Activated CD4-positive, alpha-beta memory T cell treated with anti-CD3 and anti-CD28 coated beads, Interleukin-2, amount 10 ng/mL, durations not matched to agents 7 days and 5 days (primary cell): ENCODE data around the gene KCNJ6. TPM values are rescaled to one million over a fixed set of nuclear protein-coding genes. Genes with fewer than 3 reads are reported as not detected.

Source experiments
- CTCF ChIA-PET: fragments of 350-600 bp; sonication (Branson Sonifier 250); formaldehyde crosslinking; loops from one replicate; lab custom pipeline; 2021; ENCODE audit warnings: antibody characterized with exemption, inconsistent platforms; lab: Charles Lee
- POLR2A ChIA-PET: fragments of 350-600 bp; sonication (Branson Sonifier 250); formaldehyde crosslinking; loops from one replicate; lab custom pipeline; 2021; ENCODE audit warnings: antibody characterized with exemption; lab: Charles Lee
- DNase-seq: peaks from one replicate; pipeline ENCODE4 v3.0.0-alpha.2; 2020
- H3K27ac Mint-ChIP-seq: one replicate; pipeline ENCODE4 v1.8.0; 2021; ENCODE audit warnings: mild to moderate bottlenecking, mixed read lengths
- H3K27me3 Mint-ChIP-seq: one replicate; pipeline ENCODE4 v1.8.0; 2021; ENCODE audit warnings: mixed read lengths
- H3K36me3 Mint-ChIP-seq: one replicate; pipeline ENCODE4 v1.8.0; 2021; ENCODE audit warnings: low read depth, mixed read lengths
- H3K4me1 Mint-ChIP-seq: one replicate; pipeline ENCODE4 v1.8.0; 2021; ENCODE audit warnings: mixed read lengths
- H3K4me3 Mint-ChIP-seq: one replicate; pipeline ENCODE4 v1.8.0; 2021; ENCODE audit warnings: mild to moderate bottlenecking, mixed read lengths
- H3K9me3 Mint-ChIP-seq: one replicate; pipeline ENCODE4 v1.8.0; 2021; ENCODE audit warnings: mixed read lengths
- total RNA-seq, 2 experiments: library from RNA; stranded (reverse); gene quantifications; one replicate each; pipeline ENCODE4 v1.2.3, GENCODE V29; 2021

KCNJ6 gene
- total RNA-seq, 2 experiments from 2014 or later = not detected

DNA sequence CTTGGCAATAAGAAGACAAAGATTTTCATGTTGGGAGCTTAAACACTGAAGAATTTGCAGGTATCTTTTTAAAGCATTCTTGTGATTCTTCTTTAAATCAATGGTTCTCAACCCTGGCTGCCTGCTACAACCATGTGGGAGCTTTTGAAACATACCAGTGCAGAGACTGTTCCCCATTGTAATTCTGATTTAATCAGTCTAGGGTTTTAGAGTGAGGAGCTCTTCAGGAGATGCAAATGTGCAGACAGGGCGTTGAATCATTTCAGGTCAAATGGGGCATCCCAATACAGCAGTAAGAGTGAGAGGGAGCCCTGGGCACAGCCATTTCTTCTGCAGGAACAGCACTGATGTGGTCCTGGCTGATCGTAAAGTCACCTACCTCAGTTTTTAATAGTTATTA, 24.3 kb downstream of the KCNJ6 start:
- Mint-ChIP-seq H3K9me3 (peaks cover 3% of the 10 kb centered on the region), H3K4me3 (no peak overlapping the region), H3K36me3 (no peaks in the 10 kb centered on the region), H3K4me1 (no peaks in the 10 kb centered on the region), H3K27ac (no peak overlapping the region), H3K27me3 (no peaks in the 10 kb centered on the region)
- POLR2A ChIA-PET = no interaction called here
- DNase-seq = no peak
- CTCF ChIA-PET = no interaction called here

DNA sequence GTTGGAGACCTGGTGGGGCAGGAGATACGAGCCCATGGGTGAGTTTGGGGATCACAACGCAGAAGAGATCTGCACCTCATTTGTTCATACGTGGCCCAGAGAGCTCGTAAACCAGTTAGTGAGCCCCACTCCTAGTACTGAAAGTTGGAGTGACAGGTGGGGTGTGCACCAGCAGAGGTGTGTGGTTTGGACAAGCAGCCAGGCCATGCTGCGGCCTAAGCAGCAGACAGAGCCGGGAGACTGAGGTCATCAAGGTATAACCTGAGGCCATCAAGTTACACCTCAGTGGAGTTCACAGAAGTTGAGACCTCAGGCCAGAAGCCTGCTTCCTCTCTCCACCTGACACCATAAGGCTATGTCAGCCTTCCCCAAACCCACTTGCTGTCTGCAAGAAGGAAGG, 27.6 kb downstream of the KCNJ6 start:
- H3K4me3 Mint-ChIP-seq = no peak overlapping the region
- ChIA-PET POLR2A (interaction anchor here (1.0 kb wide), 1 partner anchor 10 kb away, joined by 3 read pairs; no protein-coding TSS in a partner anchor), CTCF (no interaction called here)
- H3K9me3 Mint-ChIP-seq = peaks cover 3% of the 10 kb centered on the region
- DNase-seq = no peak
- no peaks in the 10 kb centered on the region for H3K4me1 Mint-ChIP-seq
- no peaks in the 10 kb centered on the region for H3K27me3 Mint-ChIP-seq
- no peak overlapping the region for H3K27ac Mint-ChIP-seq
- no peaks in the 10 kb centered on the region for H3K36me3 Mint-ChIP-seq

DNA sequence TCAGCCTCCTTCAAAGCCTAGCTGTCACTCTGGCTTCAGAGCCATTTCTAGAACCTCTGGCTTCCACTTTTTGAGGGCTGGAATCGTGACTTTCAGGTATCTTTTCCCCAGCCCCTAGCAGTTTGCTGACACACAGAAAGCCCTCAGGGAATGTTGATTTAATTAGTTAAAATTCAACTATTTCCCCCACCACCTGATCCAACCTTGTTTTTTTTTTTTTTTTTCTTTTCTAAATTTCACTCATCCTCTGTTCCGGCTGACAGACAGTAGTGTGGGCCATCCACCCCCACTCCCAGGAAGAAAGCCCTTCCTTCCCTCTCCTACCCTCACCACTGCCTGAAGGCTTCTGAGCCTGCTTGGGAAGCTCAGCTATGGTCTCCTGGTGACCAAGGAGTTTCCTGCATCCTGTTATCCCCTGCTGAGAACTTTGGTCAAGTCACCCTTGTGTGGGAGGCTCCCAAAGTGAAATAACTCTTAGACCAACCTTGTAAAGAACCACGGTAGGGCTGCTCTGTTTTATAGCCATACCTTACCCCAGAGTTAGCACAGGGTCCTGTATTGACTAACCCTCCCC, 29.4 kb downstream of the KCNJ6 start:
- no peak overlapping the region for H3K4me3 Mint-ChIP-seq
- peaks cover 3% of the 10 kb centered on the region for H3K9me3 Mint-ChIP-seq
- POLR2A ChIA-PET = no interaction called here

DNA sequence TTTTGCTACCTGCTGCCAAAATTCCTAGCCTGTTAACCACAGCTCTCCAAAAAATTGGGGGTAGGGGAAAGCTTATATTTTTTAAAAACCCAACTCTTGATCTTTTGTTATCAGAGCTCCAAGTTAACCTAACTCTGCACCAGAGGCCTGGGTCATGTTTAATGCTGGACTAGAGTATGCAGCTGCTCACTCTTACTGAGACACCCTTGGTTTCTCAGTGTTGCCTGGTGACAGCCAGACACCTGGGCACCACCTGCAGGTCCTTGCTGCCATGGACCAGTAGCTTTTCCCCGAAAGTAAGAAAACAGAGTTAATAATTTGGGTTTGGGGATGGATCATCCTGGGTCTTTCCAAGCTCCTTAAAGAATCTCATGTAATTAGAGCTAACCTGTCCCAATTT, 30.1 kb downstream of the KCNJ6 start:
- H3K9me3 Mint-ChIP-seq = peaks cover 3% of the 10 kb centered on the region
- no peaks in the 10 kb centered on the region for H3K4me1 Mint-ChIP-seq
- no peaks in the 10 kb centered on the region for H3K27me3 Mint-ChIP-seq
- CTCF ChIA-PET = no interaction called here
- H3K4me3 Mint-ChIP-seq = no peak overlapping the region
- H3K36me3 Mint-ChIP-seq = no peaks in the 10 kb centered on the region
- POLR2A ChIA-PET = no interaction called here
- no peak for DNase-seq
- no peak overlapping the region for H3K27ac Mint-ChIP-seq

More for the DNA sequence above, 29.4 kb downstream of the KCNJ6 start:
- Mint-ChIP-seq H3K27ac (no peak overlapping the region), H3K36me3 (no peaks in the 10 kb centered on the region), H3K27me3 (no peaks in the 10 kb centered on the region), H3K4me1 (no peaks in the 10 kb centered on the region)
- DNase-seq = no peak
- CTCF ChIA-PET = no interaction called here

DNA sequence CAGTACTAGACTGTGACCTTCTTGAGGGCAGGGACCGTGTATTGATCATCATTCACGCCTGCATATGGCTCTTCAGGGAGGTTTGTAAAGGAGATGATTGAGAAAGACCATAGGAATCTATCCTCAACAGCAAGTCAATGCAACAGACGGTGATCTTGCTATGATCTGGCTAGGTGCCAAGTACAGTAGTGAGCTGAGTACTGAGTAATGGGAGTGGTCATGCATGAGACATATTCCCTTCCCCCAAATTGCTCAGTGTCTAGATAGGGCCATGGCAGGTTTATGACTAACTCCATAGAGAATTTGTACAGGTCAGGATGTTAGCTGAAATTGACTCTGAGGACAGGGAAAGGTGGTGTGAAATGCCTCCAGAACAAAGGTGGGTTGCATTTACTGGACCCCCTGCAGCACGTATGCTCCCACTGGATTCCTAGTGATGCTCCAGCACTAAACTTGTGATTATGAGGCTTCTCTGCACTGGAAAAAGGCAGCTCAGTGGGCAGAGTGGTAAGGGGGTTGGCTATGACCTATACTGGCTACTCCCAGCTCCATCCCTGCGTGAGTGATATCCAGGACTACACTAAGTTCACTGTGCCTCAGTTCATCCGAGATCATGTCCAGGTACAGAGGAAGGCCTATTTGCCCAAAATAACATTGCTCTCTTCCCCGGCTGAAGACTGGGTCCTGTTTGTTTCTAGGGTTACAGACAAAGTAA, 37.2 kb downstream of the KCNJ6 start:
- CTCF ChIA-PET = interaction anchor here (0.6 kb wide), 1 partner anchor 240 kb away, joined by 4 read pairs; no protein-coding TSS in a partner anchor
- no peaks in the 10 kb centered on the region for H3K4me1 Mint-ChIP-seq
- H3K9me3 Mint-ChIP-seq = no peaks in the 10 kb centered on the region
- H3K27me3 Mint-ChIP-seq = no peaks in the 10 kb centered on the region
- H3K36me3 Mint-ChIP-seq = no peaks in the 10 kb centered on the region
- no peak overlapping the region for H3K27ac Mint-ChIP-seq
- no peak for DNase-seq
- H3K4me3 Mint-ChIP-seq = no peak overlapping the region
- POLR2A ChIA-PET = no interaction called here

DNA sequence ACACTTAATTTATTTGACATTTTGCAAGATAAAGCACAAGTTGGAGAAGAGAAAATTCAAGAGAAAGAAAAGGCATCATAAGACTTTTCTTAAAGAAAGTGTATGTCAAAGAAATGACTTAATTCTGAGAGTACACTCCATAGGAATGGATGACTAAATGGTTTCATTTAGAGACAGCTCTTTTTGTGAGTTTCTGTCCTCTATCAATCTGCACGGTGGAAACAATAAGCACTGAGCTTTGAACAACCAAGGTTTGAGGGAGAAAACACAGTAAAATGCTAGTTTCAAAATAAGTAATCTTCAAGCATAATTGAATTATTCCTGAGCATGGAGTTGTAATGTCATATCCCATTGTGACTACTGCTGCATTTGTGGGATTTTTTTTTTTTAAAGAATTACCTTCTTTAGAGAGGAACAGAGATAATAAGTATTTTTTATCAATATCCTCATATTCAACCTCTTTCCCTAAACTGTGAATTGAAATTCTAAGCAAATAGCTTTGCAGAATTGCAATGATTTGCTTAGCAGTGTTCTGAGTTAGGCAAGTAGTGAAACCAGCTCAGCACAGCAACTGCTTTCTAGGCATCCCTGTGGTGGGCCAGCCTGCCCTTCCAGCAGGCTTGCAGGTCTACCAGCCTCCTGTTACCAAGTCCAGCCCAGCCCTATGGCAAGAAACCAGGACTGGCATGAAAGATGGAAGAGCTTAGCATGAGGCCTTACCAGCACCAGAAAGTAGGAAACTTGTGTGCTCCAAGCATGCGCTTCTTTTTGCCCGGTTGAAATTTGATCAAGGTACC, 38.2 kb downstream of the KCNJ6 start:
- DNase-seq = no peak
- ChIA-PET POLR2A (no interaction called here), CTCF (no interaction called here)
- Mint-ChIP-seq H3K36me3 (no peaks in the 10 kb centered on the region), H3K4me3 (no peak overlapping the region), H3K27ac (no peak overlapping the region), H3K4me1 (no peaks in the 10 kb centered on the region), H3K9me3 (no peaks in the 10 kb centered on the region), H3K27me3 (no peaks in the 10 kb centered on the region)

DNA sequence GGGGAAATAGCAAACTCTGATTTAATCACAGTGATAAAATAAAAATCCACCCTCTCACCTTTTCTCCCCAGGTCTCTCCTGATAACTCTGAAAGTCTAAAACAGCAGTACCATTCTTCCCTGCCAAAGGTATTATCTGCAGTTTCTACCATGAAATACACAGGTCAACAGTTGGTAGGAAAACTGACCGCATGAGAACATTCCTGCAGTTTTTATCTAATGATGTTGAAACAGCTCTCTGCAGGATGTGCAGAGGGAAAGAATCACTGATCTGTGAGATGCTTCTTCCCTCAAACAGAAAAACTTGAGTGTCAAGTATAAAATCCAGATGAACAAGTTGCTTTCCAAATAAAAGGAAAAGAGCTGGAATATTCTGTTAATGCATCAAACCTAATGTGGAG, 39.1 kb downstream of the KCNJ6 start:
- no peak for DNase-seq
- no peak overlapping the region for H3K4me3 Mint-ChIP-seq
- H3K27me3 Mint-ChIP-seq = no peaks in the 10 kb centered on the region
- no peak overlapping the region for H3K27ac Mint-ChIP-seq
- POLR2A ChIA-PET = no interaction called here
- no peaks in the 10 kb centered on the region for H3K4me1 Mint-ChIP-seq
- no peaks in the 10 kb centered on the region for H3K9me3 Mint-ChIP-seq
- H3K36me3 Mint-ChIP-seq = no peaks in the 10 kb centered on the region
- CTCF ChIA-PET = no interaction called here

DNA sequence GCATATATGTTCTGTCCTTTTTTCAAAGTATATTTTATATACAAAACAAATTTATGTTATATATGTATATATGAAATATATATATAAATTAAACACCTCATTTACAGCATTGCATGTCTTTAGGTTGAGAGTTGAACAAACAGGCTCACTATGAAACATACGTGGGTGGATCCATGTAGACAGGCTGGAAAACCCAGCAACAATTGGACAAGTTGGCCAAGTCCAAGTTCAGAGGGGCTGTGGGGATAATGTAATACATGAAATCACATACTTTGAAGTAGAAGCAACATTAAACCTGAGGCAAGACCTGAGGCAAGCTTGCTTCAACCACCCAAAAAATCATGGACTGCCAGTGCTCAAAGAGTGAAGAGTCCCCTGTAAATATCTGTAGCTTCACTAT, 39.7 kb downstream of the KCNJ6 start:
- H3K36me3 Mint-ChIP-seq = no peaks in the 10 kb centered on the region
- ChIA-PET CTCF (no interaction called here), POLR2A (no interaction called here)
- H3K4me1 Mint-ChIP-seq = no peaks in the 10 kb centered on the region
- DNase-seq = no peak
- H3K27me3 Mint-ChIP-seq = no peaks in the 10 kb centered on the region
- no peaks in the 10 kb centered on the region for H3K9me3 Mint-ChIP-seq
- no peak overlapping the region for H3K27ac Mint-ChIP-seq
- H3K4me3 Mint-ChIP-seq = no peak overlapping the region

DNA sequence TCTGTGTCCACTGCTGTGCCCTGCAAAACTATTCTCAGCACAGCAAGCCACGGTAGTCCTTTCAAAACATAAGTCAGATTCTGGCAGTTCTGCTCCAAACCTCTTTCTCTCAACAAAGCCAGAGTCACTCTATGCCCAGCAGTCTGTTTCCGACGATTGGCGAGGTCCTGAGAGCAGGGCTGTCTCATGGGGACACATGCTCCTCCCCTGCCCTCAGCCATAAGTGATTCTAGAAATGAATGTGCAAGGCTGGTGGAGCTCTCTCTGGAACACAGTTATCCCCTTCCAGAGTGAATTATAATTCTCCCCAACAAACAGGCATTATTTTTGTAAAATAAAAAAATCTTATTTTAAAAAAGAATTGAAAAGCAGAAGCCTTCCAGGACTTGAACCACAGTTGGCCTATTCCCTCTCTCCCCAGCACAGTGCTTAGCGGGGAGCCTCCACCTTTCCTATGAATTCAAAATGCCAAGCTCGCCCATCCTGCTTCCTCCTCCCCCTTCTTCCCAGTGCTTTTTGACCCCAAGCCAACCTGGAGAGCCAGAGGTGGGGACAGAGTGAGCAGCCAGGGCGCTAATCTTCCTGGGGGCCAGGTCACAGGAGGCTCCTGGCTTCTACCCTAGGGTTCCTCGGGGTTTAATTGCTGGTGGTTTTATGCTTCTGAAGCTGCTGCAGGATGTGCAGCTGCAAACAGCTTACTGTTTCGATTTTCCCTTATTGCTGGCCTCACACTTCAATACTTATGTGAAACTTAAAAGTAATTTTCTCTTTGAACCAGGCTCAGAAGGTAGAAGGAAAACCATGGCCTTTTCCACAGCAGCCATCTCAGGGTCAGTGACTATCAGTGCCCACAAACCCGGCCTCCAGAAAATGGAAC, 41.1 kb downstream of the KCNJ6 start:
- no peak overlapping the region for H3K4me3 Mint-ChIP-seq
- no peak overlapping the region for H3K27ac Mint-ChIP-seq
- ChIA-PET CTCF (no interaction called here), POLR2A (no interaction called here)
- no peaks in the 10 kb centered on the region for H3K9me3 Mint-ChIP-seq
- H3K4me1 Mint-ChIP-seq = no peaks in the 10 kb centered on the region
- no peaks in the 10 kb centered on the region for H3K36me3 Mint-ChIP-seq
- no peak for DNase-seq
- H3K27me3 Mint-ChIP-seq = no peaks in the 10 kb centered on the region

DNA sequence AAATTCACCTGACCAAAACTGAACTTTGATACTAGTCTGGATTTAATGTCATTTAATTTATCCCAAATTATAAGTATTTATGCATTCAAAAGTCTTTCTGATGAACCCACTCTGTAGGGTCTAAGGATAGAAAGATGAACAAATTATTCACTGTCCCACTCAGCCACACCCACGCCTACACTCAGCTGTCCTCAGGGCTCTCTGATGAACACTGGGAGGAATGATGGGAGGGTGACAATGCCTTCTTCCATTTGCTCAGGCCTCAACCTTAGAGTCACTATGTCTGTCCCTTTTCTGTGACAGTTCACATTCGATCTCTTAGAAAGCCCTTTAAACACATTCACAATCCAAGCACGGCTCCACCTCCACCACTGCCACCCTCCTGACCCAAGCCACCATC, 41.8 kb downstream of the KCNJ6 start:
- Mint-ChIP-seq H3K9me3 (no peaks in the 10 kb centered on the region), H3K4me3 (no peak overlapping the region), H3K36me3 (no peaks in the 10 kb centered on the region), H3K4me1 (no peaks in the 10 kb centered on the region), H3K27me3 (no peaks in the 10 kb centered on the region), H3K27ac (no peak overlapping the region)
- no peak for DNase-seq
- ChIA-PET POLR2A (no interaction called here), CTCF (no interaction called here)

DNA sequence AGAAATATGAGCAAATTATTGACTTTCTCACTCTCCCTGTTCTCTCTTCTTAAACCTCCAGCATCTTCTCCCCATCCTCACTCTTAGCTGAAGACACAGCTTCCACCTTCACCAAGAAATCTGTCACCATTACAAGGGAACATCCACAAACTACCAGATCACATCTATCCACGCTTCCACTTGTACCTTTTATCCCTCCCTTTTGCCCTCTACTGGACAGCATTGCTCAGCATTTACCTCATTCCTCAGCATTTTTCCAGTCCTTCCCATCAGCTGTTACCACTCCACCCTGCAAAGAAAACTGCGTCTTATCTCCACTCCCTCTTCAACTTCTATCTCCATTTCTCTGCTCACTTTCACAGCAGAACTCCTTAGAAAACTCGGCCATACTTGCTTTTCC, 42.6 kb downstream of the KCNJ6 start:
- ChIA-PET POLR2A (no interaction called here), CTCF (no interaction called here)
- no peaks in the 10 kb centered on the region for H3K4me1 Mint-ChIP-seq
- no peak overlapping the region for H3K27ac Mint-ChIP-seq
- H3K36me3 Mint-ChIP-seq = no peaks in the 10 kb centered on the region
- DNase-seq = no peak
- H3K27me3 Mint-ChIP-seq = no peaks in the 10 kb centered on the region
- no peak overlapping the region for H3K4me3 Mint-ChIP-seq
- H3K9me3 Mint-ChIP-seq = no peaks in the 10 kb centered on the region

DNA sequence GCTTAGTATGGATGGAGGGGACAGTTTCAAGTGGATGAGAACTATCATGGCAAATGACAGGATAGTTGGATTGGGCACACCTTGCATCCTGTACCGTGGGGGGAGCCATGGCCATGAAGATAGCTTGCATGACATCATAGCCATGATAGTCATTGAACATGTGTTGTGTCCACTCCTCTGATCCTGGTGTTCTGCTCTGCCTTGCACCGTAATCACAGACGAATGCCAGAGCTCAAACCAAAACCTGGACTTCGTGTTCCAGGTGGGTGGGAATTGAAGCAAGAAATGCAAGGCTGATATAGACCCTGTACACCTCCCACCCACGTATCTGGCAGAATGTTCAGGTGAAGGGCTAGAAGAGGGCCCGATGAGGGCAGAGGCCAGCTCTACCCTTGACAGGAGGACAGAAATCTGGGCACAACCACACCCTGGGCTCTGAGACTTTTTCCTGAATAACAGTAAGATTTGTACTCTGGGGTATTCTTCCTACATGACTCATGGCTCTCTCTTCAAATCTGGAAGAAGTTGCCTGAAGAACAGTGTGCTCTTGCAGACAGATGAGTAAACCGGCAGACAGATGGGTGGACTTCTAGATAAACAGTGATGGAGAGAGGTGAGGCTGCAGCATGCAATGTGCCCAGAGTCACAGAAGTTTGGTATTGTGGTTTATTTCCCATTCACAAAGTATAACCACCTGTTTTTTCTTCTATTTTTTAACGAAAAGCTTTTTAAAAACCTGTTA, 45.0 kb downstream of the KCNJ6 start:
- H3K36me3 Mint-ChIP-seq = no peaks in the 10 kb centered on the region
- DNase-seq = no peak
- no peaks in the 10 kb centered on the region for H3K4me1 Mint-ChIP-seq
- no peaks in the 10 kb centered on the region for H3K9me3 Mint-ChIP-seq
- no peaks in the 10 kb centered on the region for H3K27me3 Mint-ChIP-seq
- POLR2A ChIA-PET = no interaction called here
- H3K4me3 Mint-ChIP-seq = no peak overlapping the region
- no peak overlapping the region for H3K27ac Mint-ChIP-seq
- CTCF ChIA-PET = interaction anchor here (0.6 to 0.7 kb wide), 2 partner anchors 46 to 1863 kb away, joined by 3 read pairs; no protein-coding TSS in a partner anchor
